Neuronal stem cell (in vitro differentiated cells): ENCODE results near the gene LRRC18.

Source experiments
- DNase-seq: peaks from one replicate; pipeline ENCODE4 v3.0.0-alpha.2; 2013; ENCODE audit warnings: low spot score
- H2AFZ ChIP-seq: one replicate; pipeline ENCODE4 v1.6.1; 2013; ENCODE audit warnings: mild to moderate bottlenecking, low read length, inconsistent platforms
- H2AK5ac ChIP-seq: 2 replicates; pipeline ENCODE4 v1.6.1; 2013; ENCODE audit warnings: low read depth, mild to moderate bottlenecking, inconsistent platforms, low read length, moderate library complexity, mixed read lengths
- H2BK120ac ChIP-seq: 2 replicates; pipeline ENCODE4 v1.6.1; 2013; ENCODE audit warnings: low read depth, mild to moderate bottlenecking, inconsistent platforms, low read length, moderate library complexity, mixed read lengths
- H2BK12ac ChIP-seq: one replicate; pipeline ENCODE4 v1.6.1; 2013; ENCODE audit warnings: low read length, inconsistent platforms
- H2BK15ac ChIP-seq: 2 replicates; pipeline ENCODE4 v1.6.1; 2013; ENCODE audit warnings: mild to moderate bottlenecking, low read length, inconsistent platforms, mixed read lengths
- H2BK5ac ChIP-seq: one replicate; pipeline ENCODE4 v1.6.1; 2013; ENCODE audit warnings: inconsistent platforms, mild to moderate bottlenecking, low read length, moderate library complexity
- H3K14ac ChIP-seq: one replicate; pipeline ENCODE4 v1.6.1; 2013; ENCODE audit warnings: low read length, inconsistent platforms
- H3K18ac ChIP-seq: 2 replicates; pipeline ENCODE4 v1.6.1; 2013; ENCODE audit warnings: low read length, inconsistent platforms
- H3K23ac ChIP-seq: 2 replicates; pipeline ENCODE4 v1.6.1; 2013; ENCODE audit warnings: low read depth, mild to moderate bottlenecking, mixed read lengths, low read length, inconsistent platforms; ENCODE audit not compliant: poor library complexity
- H3K27ac ChIP-seq: replicated peaks from 3 replicates; pipeline ENCODE4 v1.5.1; 2013; ENCODE audit warnings: low read length, inconsistent platforms
- H3K27me3 ChIP-seq, 3 experiments: 2 replicates each; pipeline ENCODE4 v1.6.1; 2013; ENCODE audit warnings: low read length in 3 of 3, mild to moderate bottlenecking in 2 of 3, inconsistent platforms in 1 of 3, low read depth in 1 of 3, mixed read lengths in 1 of 3, moderate library complexity in 1 of 3; ENCODE audit not compliant: control insufficient read depth in 3 of 3, insufficient read depth in 3 of 3
- H3K36me3 ChIP-seq, 2 donors: replicated peaks in 1 of 2; 2 replicates each; pipeline ENCODE4 v1.6.1; 2013; ENCODE audit warnings: low read length in 2 of 2; ENCODE audit not compliant: control insufficient read depth in 2 of 2, insufficient read depth in 2 of 2
- H3K4ac ChIP-seq: 2 replicates; pipeline ENCODE4 v1.6.1; 2013; ENCODE audit warnings: inconsistent platforms, mild to moderate bottlenecking, low read length, moderate library complexity
- H3K4me1 ChIP-seq, 2 donors: 1 replicate in 1 of 2; 2 replicates in 1 of 2; pipeline ENCODE4 v1.6.1; 2013; ENCODE audit warnings: low read length in 2 of 2, low read depth in 1 of 2; ENCODE audit not compliant: control insufficient read depth in 2 of 2, insufficient read depth in 1 of 2
- H3K4me2 ChIP-seq: one replicate; pipeline ENCODE4 v1.6.1; 2013; ENCODE audit warnings: mild to moderate bottlenecking, low read length, inconsistent platforms; ENCODE audit not compliant: insufficient read depth, poor library complexity, severe bottlenecking
- H3K4me3 ChIP-seq, 2 donors: 2 replicates each; pipeline ENCODE4 v1.5.1; 2013; ENCODE audit warnings: low read length in 2 of 2, mild to moderate bottlenecking in 2 of 2, inconsistent platforms in 1 of 2, moderate library complexity in 1 of 2
- H3K79me1 ChIP-seq: one replicate; pipeline ENCODE4 v1.6.1; 2013; ENCODE audit warnings: low read depth, mild to moderate bottlenecking, inconsistent platforms, low read length, moderate library complexity
- H3K9ac ChIP-seq: one replicate; pipeline ENCODE4 v1.6.1; 2013; ENCODE audit warnings: mild to moderate bottlenecking, low read depth, low read length, inconsistent platforms; ENCODE audit not compliant: poor library complexity
- H3K9me3 ChIP-seq, 2 donors: replicated peaks in 1 of 2; 2 replicates each; pipeline versions ENCODE3 to v1.6.1; 2013; ENCODE audit warnings: low read length in 2 of 2, mild to moderate bottlenecking in 2 of 2, inconsistent platforms in 1 of 2, low read depth in 1 of 2, mixed read lengths in 1 of 2, moderate library complexity in 1 of 2; ENCODE audit not compliant: control insufficient read depth in 2 of 2, insufficient read depth in 1 of 2
- H4K8ac ChIP-seq: one replicate; pipeline ENCODE4 v1.6.1; 2013; ENCODE audit warnings: low read depth, mild to moderate bottlenecking, inconsistent platforms, low read length, moderate library complexity
- H4K91ac ChIP-seq: one replicate; pipeline ENCODE4 v1.6.1; 2013; ENCODE audit warnings: low read length, low read depth, mild to moderate bottlenecking, inconsistent platforms; ENCODE audit not compliant: poor library complexity
- WGBS, 2 donors: extraction: QIAGEN DNeasy Blood & Tissue Kit; methylation state at CpG; one replicate each; pipeline ENCODE4 v1.1.7; 2013; ENCODE audit warnings: missing lambda C conversion rate in 2 of 2, mixed read lengths in 1 of 2; ENCODE audit not compliant: insufficient read length in 2 of 2, insufficient replicate concordance in 1 of 2; ENCODE audit errors: extremely low coverage in 2 of 2; 5-methylcytosine and 5-hydroxymethylcytosine counted together

LRRC18 gene

DNA sequence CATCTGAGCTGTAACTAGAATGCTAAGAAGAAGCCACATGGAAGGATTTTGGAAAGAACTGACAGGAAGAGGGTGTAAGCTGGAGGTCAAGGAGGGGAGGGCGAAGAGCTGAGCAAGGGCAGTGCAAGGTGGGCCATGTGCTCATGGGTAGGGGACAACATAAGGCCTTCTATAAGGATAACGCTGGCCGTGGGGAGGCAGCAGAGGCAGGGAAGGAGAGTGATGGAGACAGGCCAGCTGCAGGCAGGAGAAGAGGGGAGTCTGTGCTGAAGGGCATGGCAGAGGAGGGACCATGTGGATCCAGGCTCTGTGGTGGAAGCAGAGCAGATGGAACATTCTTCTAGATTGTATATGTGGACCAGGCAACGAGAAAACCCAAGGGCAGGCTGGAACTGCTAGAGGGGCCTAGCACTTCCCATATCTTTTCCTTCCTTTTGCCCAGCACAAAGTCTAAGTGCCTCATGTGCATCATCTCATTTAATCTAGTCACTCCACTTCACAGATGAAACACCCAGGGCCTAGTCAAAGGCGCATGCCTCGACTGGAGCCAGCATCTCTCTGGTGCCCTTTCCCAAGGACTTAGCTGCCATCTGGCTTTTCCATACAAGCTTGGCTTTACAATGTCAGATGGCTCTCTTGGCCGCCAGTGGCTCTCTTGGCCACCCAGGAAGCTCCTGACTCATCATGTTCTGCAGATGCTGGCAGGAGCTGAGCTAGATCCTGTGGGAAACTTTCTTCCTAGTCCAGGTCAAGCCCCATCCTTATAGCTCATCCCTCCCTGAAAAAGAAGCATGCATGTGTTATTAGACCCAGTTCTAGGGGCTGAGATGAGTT, 6.6 kb downstream of the LRRC18 start:
- H4K91ac ChIP-seq, result no peak overlapping the region
- WGBS, 2 donors, result no CpG with 5 or more reads among the region's 7 CpGs
- H3K79me1 ChIP-seq, result no peaks in the 10 kb centered on the region
- no peak overlapping the region for H3K9ac ChIP-seq
- DNase-seq, result no peak
- H2BK120ac ChIP-seq, result no peak overlapping the region
- no peak overlapping the region for H3K4me3 ChIP-seq
- H2BK15ac ChIP-seq, result no peak overlapping the region
- no peak overlapping the region for H3K27ac ChIP-seq
- H4K8ac ChIP-seq, result no peak overlapping the region
- H3K27me3 ChIP-seq, result peaks cover 0 to 5% (median 0%) of the 10 kb centered on the region in 3 experiments
- no peaks in the 10 kb centered on the region for H3K36me3 ChIP-seq
- no peak overlapping the region for H3K4me2 ChIP-seq
- no peak overlapping the region for H2BK5ac ChIP-seq
- peak overlapping the region; percentile 26 for H2AK5ac ChIP-seq
- H3K18ac ChIP-seq, result peak overlapping the region; percentile 54
- no peak overlapping the region for H3K14ac ChIP-seq
- no peak overlapping the region for H2AFZ ChIP-seq
- peaks cover 4 to 11% of the 10 kb centered on the region in 2 donors for H3K4me1 ChIP-seq
- peak overlapping the region; percentile 47 for H3K23ac ChIP-seq
- no peak overlapping the region for H3K4ac ChIP-seq
- H3K9me3 ChIP-seq, result no peaks in the 10 kb centered on the region
- H2BK12ac ChIP-seq, result no peak overlapping the region

DNA sequence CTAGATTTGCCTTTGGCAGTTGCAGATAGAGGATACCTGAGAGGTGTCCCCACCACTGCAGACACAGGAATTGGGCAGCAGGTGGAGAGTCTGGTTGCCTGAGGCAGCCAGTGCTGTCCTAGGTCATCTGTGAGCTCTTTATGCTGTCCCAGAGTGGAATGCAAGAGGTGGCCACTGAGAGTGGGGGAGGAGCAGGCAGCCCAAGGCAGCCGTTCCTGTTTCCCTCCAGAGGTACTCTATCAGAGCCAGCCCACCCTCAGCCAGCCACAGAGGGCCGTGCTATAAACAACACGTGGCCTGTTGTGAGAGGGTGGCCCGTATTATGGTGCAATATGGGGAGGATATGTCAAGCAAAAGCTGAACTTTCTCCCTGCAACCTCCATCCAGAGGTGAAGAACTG, 8.5 kb downstream of the LRRC18 start:
- Histone ChIP-seq H4K8ac (no peak overlapping the region), H4K91ac (no peak overlapping the region), H3K4me2 (no peak overlapping the region), H3K79me1 (no peaks in the 10 kb centered on the region), H3K4me1 (peaks cover 6 to 17% of the 10 kb centered on the region in 2 donors), H3K4me3 (no peak overlapping the region), H3K4ac (no peak overlapping the region), H3K9me3 (no peaks in the 10 kb centered on the region), H3K18ac (no peak overlapping the region), H3K36me3 (no peaks in the 10 kb centered on the region), H2BK120ac (no peak overlapping the region), H2BK5ac (no peak overlapping the region), H3K14ac (no peak overlapping the region), H2AK5ac (no peak overlapping the region), H3K27ac (no peak overlapping the region), H3K27me3 (peaks cover 0 to 5% (median 0%) of the 10 kb centered on the region in 3 experiments), H3K23ac (no peak overlapping the region), H2AFZ (no peak overlapping the region), H2BK12ac (no peak overlapping the region), H2BK15ac (no peak overlapping the region), H3K9ac (no peak overlapping the region)
- WGBS, 2 donors, result no CpG with 5 or more reads among the region's 4 CpGs
- DNase-seq, result no peak

DNA sequence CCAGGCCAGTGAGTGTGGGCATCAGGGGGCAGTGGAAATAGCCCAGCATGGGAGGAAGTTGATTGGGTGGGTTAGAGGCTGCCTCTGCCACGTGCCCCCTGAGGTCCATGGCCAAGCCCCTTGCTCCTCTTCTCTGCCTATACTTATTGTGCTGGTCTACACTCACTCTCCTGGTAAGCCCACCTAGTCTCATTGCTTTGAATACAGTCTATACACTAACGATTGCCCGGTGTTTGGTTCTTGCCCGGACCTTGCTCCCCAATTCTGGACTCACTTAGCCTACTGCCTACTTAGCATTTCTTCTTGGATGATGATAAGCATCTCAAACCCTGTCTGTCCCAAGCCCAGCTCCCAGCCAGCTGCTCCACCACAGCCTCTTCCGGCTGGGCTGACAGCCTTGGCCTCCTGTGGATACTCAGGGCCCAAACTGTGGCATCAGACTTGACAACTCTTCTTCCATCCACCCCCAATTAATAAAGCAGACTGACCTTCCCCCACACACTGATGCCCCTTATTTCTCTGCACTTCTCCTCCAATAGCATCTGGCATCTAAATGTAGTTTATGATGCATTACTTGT, 10.1 kb downstream of the LRRC18 start:
- no peak overlapping the region for H2BK120ac ChIP-seq
- H3K4me3 ChIP-seq, result no peak overlapping the region
- DNase-seq, result no peak
- no peak overlapping the region for H2BK15ac ChIP-seq
- no peak overlapping the region for H2AK5ac ChIP-seq
- H3K4me1 ChIP-seq, result peaks cover 2 to 14% of the 10 kb centered on the region in 2 donors
- no peaks in the 10 kb centered on the region for H3K9me3 ChIP-seq
- H3K18ac ChIP-seq, result no peak overlapping the region
- H2AFZ ChIP-seq, result no peak overlapping the region
- H3K27ac ChIP-seq, result no peak overlapping the region
- no peak overlapping the region for H3K4ac ChIP-seq
- H3K4me2 ChIP-seq, result no peak overlapping the region
- no CpG with 5 or more reads among the region's 5 CpGs for WGBS, 2 donors
- H3K23ac ChIP-seq, result no peak overlapping the region
- H3K36me3 ChIP-seq, result no peaks in the 10 kb centered on the region
- no peak overlapping the region for H3K9ac ChIP-seq
- H3K79me1 ChIP-seq, result no peaks in the 10 kb centered on the region
- H4K8ac ChIP-seq, result no peak overlapping the region
- H3K27me3 ChIP-seq, result peaks cover 0 to 5% (median 0%) of the 10 kb centered on the region in 3 experiments
- H4K91ac ChIP-seq, result no peak overlapping the region
- no peak overlapping the region for H2BK5ac ChIP-seq
- H3K14ac ChIP-seq, result no peak overlapping the region
- H2BK12ac ChIP-seq, result no peak overlapping the region

DNA sequence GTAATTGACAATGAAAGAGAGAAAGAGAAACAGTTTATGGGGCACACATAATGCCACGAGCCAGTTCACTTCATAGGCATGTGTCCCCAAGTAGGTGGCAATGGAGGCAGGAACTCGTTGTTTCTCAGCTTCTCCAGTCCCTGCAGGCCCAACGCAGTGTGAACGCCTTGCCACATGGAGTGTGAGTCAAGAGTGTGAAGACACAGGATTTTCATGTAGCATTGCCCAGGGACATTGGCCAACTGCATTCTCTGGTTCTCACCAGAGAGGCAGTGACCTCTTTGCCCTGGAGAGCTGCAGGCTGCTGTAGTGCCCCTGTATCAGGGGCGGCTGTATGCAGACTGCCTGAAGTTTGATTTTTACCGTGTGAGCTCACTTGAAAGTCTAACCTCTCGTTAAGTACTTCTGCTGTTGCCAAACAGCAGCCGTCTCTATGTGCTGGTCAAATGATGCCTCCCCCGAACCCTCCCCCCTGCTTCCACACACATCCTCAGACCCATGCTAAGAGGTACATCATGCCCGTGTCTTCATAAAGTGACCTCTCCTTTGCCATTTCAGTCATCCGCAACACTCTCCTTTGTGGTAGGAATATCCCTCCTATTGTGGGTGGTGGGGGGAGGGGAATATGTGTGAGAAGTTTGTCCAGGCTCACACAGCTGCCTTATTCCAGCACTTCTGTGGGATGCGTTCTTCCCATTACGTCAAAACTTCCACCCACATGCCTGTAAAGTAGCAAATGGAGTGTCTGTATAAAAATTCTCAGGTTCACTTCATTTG, 12.7 kb downstream of the LRRC18 start:
- H3K27ac ChIP-seq, result no peak overlapping the region
- H3K9me3 ChIP-seq, result no peaks in the 10 kb centered on the region
- H3K27me3 ChIP-seq, result no peaks in the 10 kb centered on the region
- no peak overlapping the region for H4K91ac ChIP-seq
- no peak overlapping the region for H3K4ac ChIP-seq
- DNase-seq, result no peak
- H2BK12ac ChIP-seq, result no peak overlapping the region
- H3K9ac ChIP-seq, result no peak overlapping the region
- H3K18ac ChIP-seq, result peak overlapping the region; percentile 11
- H3K4me3 ChIP-seq, result no peak overlapping the region
- no peak overlapping the region for H3K14ac ChIP-seq
- no peak overlapping the region for H2BK120ac ChIP-seq
- no peak overlapping the region for H3K4me2 ChIP-seq
- no peak overlapping the region for H3K23ac ChIP-seq
- H2AK5ac ChIP-seq, result no peak overlapping the region
- H3K36me3 ChIP-seq, result no peaks in the 10 kb centered on the region
- no peaks in the 10 kb centered on the region for H3K79me1 ChIP-seq
- peaks cover 2 to 12% of the 10 kb centered on the region in 2 donors for H3K4me1 ChIP-seq
- no peak overlapping the region for H4K8ac ChIP-seq
- H2BK5ac ChIP-seq, result no peak overlapping the region
- WGBS, 2 donors, result no CpG with 5 or more reads among the region's 13 CpGs
- H2AFZ ChIP-seq, result no peak overlapping the region
- H2BK15ac ChIP-seq, result no peak overlapping the region
